ENCODE results near the gene TRIO. TPM values are rescaled to one million over a fixed set of nuclear protein-coding genes. Genes with fewer than 3 reads are reported as not detected.

The TRIO gene
- polyA plus RNA-seq, 1 of the 3 experiments (the other 2 are of a cell fraction): 229 TPM

DNA sequence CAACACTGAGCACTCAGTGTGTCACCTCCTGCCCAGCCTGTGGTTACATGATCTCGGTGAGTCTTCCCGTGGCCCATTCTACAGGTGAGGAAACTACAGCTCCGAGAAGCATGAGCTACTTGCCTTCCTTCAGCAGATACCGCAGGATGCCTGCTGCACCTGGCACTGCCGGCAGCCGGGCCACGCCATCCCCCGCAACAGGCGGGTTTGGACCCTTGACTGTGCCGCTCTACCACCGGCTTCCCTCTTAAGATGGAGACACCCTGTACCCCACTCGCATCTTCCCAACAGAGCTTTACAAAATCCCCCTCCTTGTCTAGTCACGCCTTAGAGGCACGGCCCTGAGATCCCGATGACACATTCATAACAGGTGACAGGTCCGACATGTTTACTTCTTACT is 363.5 kb downstream of the TRIO start:
- H3K27ac ChIP-seq (ENCODE audit: low read depth in 2 of 2, low read length in 1 of 2): no peak overlapping the region
- no peak overlapping the region for H2AFZ ChIP-seq (ENCODE audit: low read depth)
- H3K4me3 ChIP-seq (ENCODE audit: low read depth in 2 of 2, low read length in 1 of 2): no peak overlapping the region
- no peaks in the 10 kb centered on the region for H3K27me3 ChIP-seq (ENCODE audit: insufficient read depth)
- no peak overlapping the region for H3K9ac ChIP-seq
- H3K79me2 ChIP-seq (ENCODE audit: insufficient read depth): peaks cover 9% of the 10 kb centered on the region; the same call in 1 of the 2 replicates
- DNase-seq: no peak
- peaks cover 57% of the 10 kb centered on the region for H4K20me1 ChIP-seq (ENCODE audit: insufficient read depth)
- no peak overlapping the region for H3K4me2 ChIP-seq
- WGBS (ENCODE audit: low lambda C conversion rate): 95% methylated on average over 15 of the region's 16 CpGs
- TF ChIP-seq EZH2phosphoT487 (IDR thresholded peaks at IDR 0.05; ENCODE audit: borderline replicate concordance, low read depth) (no peak), RCOR1 (IDR thresholded peaks at IDR 0.05; ENCODE audit: low read length) (no peak), FOXM1 (IDR thresholded peaks at IDR 0.05; ENCODE audit: low read depth) (no peak), PBX3 (IDR thresholded peaks at IDR 0.05) (no peak), TCF12 (IDR thresholded peaks at IDR 0.05) (no peak), NFIC (IDR thresholded peaks at IDR 0.05; ENCODE audit: borderline replicate concordance) (no peak), EP300 (IDR thresholded peaks at IDR 0.05; ENCODE audit: borderline replicate concordance in 1 of 2, low read depth in 1 of 2, low read length in 1 of 2) (no peak), CHD2 (IDR thresholded peaks at IDR 0.05; ENCODE audit: low read length, partially characterized antibody) (no peak), JUND (IDR thresholded peaks at IDR 0.05) (no peak), TEAD4 (IDR thresholded peaks at IDR 0.05; ENCODE audit: borderline replicate concordance, insufficient read depth) (no peak), SMC3 (IDR thresholded peaks at IDR 0.05; ENCODE audit: low read depth, low read length) (no peak), ZBTB33 (IDR thresholded peaks at IDR 0.05; ENCODE audit: borderline replicate concordance, low read depth) (no peak), GATA2 (CRISPR knock-in tag; IDR thresholded peaks at IDR 0.05) (no peak), IRF3 (IDR thresholded peaks at IDR 0.05; ENCODE audit: low read depth, low read length) (no peak), RXRA (IDR thresholded peaks at IDR 0.05; ENCODE audit: borderline replicate concordance, low read depth) (no peak), NRF1 (IDR thresholded peaks at IDR 0.05; ENCODE audit: low read depth, low read length) (no peak), ELF1 (IDR thresholded peaks at IDR 0.05) (no peak)
- TF ChIP-seq, protein P1, sequence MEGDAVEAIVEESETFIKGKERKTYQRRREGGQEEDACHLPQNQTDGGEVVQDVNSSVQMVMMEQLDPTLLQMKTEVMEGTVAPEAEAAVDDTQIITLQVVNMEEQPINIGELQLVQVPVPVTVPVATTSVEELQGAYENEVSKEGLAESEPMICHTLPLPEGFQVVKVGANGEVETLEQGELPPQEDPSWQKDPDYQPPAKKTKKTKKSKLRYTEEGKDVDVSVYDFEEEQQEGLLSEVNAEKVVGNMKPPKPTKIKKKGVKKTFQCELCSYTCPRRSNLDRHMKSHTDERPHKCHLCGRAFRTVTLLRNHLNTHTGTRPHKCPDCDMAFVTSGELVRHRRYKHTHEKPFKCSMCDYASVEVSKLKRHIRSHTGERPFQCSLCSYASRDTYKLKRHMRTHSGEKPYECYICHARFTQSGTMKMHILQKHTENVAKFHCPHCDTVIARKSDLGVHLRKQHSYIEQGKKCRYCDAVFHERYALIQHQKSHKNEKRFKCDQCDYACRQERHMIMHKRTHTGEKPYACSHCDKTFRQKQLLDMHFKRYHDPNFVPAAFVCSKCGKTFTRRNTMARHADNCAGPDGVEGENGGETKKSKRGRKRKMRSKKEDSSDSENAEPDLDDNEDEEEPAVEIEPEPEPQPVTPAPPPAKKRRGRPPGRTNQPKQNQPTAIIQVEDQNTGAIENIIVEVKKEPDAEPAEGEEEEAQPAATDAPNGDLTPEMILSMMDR (IDR thresholded peaks at IDR 0.05): no peak
- TF ChIP-seq, protein P2, sequence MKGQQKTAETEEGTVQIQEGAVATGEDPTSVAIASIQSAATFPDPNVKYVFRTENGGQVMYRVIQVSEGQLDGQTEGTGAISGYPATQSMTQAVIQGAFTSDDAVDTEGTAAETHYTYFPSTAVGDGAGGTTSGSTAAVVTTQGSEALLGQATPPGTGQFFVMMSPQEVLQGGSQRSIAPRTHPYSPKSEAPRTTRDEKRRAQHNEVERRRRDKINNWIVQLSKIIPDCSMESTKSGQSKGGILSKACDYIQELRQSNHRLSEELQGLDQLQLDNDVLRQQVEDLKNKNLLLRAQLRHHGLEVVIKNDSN (IDR thresholded peaks at IDR 0.05; ENCODE audit: borderline replicate concordance, low read depth): no peak
- no peaks in the 10 kb centered on the region for H3K4me1 ChIP-seq (ENCODE audit: control insufficient read depth in 1 of 2, insufficient read depth in 2 of 2, low read depth in 1 of 2, low read length in 1 of 2)
- no peaks in the 10 kb centered on the region for H3K9me2 ChIP-seq
- H3K36me3 ChIP-seq (replicated peaks in 1 of 2; ENCODE audit: control insufficient read depth in 1 of 2, insufficient read depth in 2 of 2, low read length in 1 of 2): peaks cover 62 to 82% of the 10 kb centered on the region in 2 experiments
- peaks cover 72% of the 10 kb centered on the region for H3F3A ChIP-seq (replicated peaks; ENCODE audit: insufficient read depth)
- CTCF ChIA-PET: interaction anchor here (1.1 kb wide), 1 partner anchor 142 kb away, joined by 4 read pairs; no protein-coding TSS in a partner anchor
- H3K9me3 ChIP-seq: no peaks in the 10 kb centered on the region
- POLR2A ChIA-PET: no interaction called here
